Hematopoietic multipotent progenitor cell treated with erythropoietin and hydrocortisone succinate and interleukin-3 and kit ligand, for 17 days (in vitro differentiated cells): ENCODE results near the gene LIN9.
"Not testable (repeated sequence)": the region's sequence is repeated elsewhere in the genome, so short reads cannot be mapped to it uniquely, and the experiment has no call there.

ENCODE experiments used
- DNase-seq: peaks from one replicate; pipeline ENCODE4 v3.0.0-alpha.2; 2015; ENCODE audit warnings: low spot score

LIN9 gene

GRCh38 chr1:226272233-226272902, 36.6 kb downstream of the LIN9 start:
- DNase-seq, result not testable (repeated sequence)

GRCh38 chr1:226268421-226269124, 40.4 kb downstream of the LIN9 start:
- DNase-seq, result no peak

- DNase-seq, result no peak
These were observed 47.1 kb downstream of the LIN9 start for GRCh38 chr1:226261818-226262217.

- no peak for DNase-seq
These were observed 53.6 kb downstream of the LIN9 start for GRCh38 chr1:226255380-226255779.

- DNase-seq, result no peak
These were observed 55.0 kb downstream of the LIN9 start for GRCh38 chr1:226253933-226254332.

- not testable (repeated sequence) for DNase-seq
These were observed 56.1 kb downstream of the LIN9 start for GRCh38 chr1:226252841-226253240.

- DNase-seq, result no peak
These were observed 58.5 kb downstream of the LIN9 start for GRCh38 chr1:226250511-226250910.

GRCh38 chr1:226248796-226249195, 60.2 kb downstream of the LIN9 start:
- no peak for DNase-seq

- no peak for DNase-seq
These were observed 60.9 kb downstream of the LIN9 start for GRCh38 chr1:226248091-226248490.

GRCh38 chr1:226239421-226239820, 69.5 kb downstream of the LIN9 start:
- no peak for DNase-seq

GRCh38 chr1:226236826-226237225, 72.1 kb downstream of the LIN9 start:
- DNase-seq, result no peak

- DNase-seq, result no peak
These were observed 75.2 kb downstream of the LIN9 start for GRCh38 chr1:226233806-226234205.

- DNase-seq, result no peak
These were observed 75.7 kb downstream of the LIN9 start for GRCh38 chr1:226233293-226233692.

GRCh38 chr1:226226601-226227000, 82.4 kb downstream of the LIN9 start:
- DNase-seq, result no peak

GRCh38 chr1:226223786-226224244, 85.1 kb downstream of the LIN9 start:
- no peak for DNase-seq

GRCh38 chr1:226223157-226223785, 85.7 kb downstream of the LIN9 start, which contains the start of gene MIXL1:
MIXL1 (plus strand) TSS chr1:226223664; CDS start chr1:226223682, 18 bp downstream.
- DNase-seq, result no peak

- DNase-seq, result no peak
These were observed 86.3 kb downstream of the LIN9 start for GRCh38 chr1:226222686-226223085.

GRCh38 chr1:226220473-226221189, 88.3 kb downstream of the LIN9 start:
- no peak for DNase-seq

GRCh38 chr1:226217273-226217672, 91.7 kb downstream of the LIN9 start:
- no peak for DNase-seq

- no peak for DNase-seq
These were observed 92.9 kb downstream of the LIN9 start for GRCh38 chr1:226216056-226216455.

- no peak for DNase-seq
These were observed 93.7 kb downstream of the LIN9 start for GRCh38 chr1:226215239-226215638.

GRCh38 chr1:226212545-226212944, 96.4 kb downstream of the LIN9 start:
- no peak for DNase-seq
